Astrocyte of the cerebellum (primary cell): ENCODE measurements around the gene TMEM266.

Experiments
- DNase-seq: peaks from one replicate; pipeline ENCODE4 v3.0.0-alpha.2; 2011; ENCODE audit warnings: low read depth
- H3K4me3 ChIP-seq: 2 replicates; pipeline ENCODE4 v1.5.1; 2011; ENCODE audit warnings: mild to moderate bottlenecking, low read depth, low read length, moderate library complexity
- in situ Hi-C: cut with HindIII; loops from 2 replicates; pipeline ENCODE4 v1.10.0; 2017; ENCODE audit warnings: low sequenced_read_pairs
- TF ChIP-seq, protein P1 (sequence below): IDR thresholded peaks from 2 replicates; pipeline ENCODE4 v1.5.1; 2012; ENCODE audit warnings: low read length, low read depth, moderate library complexity, mild to moderate bottlenecking; ENCODE audit errors: missing control alignments

Gene TMEM266

DNA sequence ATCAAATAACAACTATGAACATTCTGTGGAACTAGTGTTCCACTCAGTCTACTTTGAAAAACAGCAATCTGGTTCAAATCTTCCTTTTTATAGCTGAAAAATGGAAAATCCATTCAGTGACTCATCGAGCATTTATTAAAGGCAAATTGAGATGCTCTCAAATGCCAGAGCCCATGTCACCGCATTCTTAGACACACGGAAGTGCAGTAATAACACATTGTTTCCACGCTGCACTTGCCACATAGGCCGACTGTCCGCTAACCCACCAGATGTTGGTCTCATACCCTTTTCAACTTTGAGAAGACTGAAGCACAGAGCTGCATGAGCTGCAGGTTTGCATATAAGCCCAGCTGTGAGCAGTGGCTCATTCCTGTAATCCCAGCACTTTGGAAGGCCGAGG lies 95.9 kb downstream of the TMEM266 start:
- DNase-seq, result no peak
- no peak overlapping the region for H3K4me3 ChIP-seq
- in situ Hi-C loops, result no loop called here
- TF ChIP-seq, protein P1, sequence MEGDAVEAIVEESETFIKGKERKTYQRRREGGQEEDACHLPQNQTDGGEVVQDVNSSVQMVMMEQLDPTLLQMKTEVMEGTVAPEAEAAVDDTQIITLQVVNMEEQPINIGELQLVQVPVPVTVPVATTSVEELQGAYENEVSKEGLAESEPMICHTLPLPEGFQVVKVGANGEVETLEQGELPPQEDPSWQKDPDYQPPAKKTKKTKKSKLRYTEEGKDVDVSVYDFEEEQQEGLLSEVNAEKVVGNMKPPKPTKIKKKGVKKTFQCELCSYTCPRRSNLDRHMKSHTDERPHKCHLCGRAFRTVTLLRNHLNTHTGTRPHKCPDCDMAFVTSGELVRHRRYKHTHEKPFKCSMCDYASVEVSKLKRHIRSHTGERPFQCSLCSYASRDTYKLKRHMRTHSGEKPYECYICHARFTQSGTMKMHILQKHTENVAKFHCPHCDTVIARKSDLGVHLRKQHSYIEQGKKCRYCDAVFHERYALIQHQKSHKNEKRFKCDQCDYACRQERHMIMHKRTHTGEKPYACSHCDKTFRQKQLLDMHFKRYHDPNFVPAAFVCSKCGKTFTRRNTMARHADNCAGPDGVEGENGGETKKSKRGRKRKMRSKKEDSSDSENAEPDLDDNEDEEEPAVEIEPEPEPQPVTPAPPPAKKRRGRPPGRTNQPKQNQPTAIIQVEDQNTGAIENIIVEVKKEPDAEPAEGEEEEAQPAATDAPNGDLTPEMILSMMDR, result no peak

DNA sequence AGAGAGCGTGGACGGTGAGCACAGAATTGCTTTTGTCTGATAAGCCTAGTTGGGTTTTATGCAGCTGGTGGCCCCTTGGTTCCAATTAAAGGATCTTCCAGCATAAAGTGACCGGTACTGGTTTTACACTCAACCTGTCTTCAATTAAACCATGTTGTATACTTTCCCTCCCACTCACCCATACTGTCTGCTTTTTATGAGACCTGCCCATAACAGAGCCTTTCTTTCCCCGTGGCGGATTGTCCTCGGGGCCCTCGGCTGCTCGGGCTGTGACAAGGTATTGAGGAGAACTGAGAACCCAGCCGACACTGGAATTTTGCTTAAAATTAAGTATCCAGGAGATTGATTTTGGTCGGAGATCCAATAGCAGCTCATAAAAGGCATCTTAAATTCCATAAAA lies 98.4 kb downstream of the TMEM266 start:
- TF ChIP-seq, protein P1, result no peak
- in situ Hi-C loops, result no loop called here
- DNase-seq, result no peak
- H3K4me3 ChIP-seq, result no peak overlapping the region

DNA sequence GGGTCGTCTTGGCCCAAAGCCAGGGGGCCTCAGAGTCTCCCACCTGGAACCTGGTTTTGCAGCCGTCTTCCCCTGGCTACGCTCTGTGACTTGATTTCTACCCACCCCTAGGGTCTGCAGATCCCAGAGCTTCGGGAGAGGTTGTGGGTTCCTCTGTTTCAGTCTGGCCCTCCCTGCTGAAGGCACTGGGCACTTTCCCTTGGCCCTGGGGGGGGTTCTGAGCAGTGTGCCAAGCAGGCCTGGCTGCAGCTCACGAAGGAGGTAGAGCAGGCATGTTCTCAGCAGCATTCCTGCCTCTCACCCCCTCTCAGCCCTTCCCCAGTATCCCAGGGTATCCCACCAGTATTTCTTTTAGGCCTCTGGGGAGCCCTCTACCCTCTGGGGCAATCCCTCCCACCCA lies 99.0 kb downstream of the TMEM266 start:
- H3K4me3 ChIP-seq, result no peak overlapping the region
- TF ChIP-seq, protein P1, result no peak
- in situ Hi-C loops, result no loop called here
- DNase-seq, result no peak

DNA sequence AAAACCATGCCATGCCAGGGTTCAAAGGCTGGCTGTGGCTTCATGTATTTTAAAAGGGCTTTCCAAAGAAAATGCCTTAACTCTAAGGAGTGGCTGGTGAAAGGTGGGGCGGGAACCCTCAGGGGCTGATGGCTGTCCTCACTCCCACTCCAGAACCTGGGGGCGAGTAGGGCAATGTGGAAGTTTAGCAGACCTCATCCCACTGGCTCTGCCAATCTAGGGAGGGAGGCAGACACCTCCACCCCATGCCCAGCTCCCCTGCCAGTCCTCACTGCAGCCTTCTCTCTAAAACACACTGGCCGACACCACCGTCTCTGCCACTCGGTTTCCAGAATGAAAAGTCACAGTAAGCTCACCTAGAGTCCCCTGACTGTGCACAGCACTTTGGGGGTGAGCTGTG lies 99.5 kb downstream of the TMEM266 start:
- TF ChIP-seq, protein P1, result no peak
- in situ Hi-C loops, result no loop called here
- no peak for DNase-seq
- no peak overlapping the region for H3K4me3 ChIP-seq

DNA sequence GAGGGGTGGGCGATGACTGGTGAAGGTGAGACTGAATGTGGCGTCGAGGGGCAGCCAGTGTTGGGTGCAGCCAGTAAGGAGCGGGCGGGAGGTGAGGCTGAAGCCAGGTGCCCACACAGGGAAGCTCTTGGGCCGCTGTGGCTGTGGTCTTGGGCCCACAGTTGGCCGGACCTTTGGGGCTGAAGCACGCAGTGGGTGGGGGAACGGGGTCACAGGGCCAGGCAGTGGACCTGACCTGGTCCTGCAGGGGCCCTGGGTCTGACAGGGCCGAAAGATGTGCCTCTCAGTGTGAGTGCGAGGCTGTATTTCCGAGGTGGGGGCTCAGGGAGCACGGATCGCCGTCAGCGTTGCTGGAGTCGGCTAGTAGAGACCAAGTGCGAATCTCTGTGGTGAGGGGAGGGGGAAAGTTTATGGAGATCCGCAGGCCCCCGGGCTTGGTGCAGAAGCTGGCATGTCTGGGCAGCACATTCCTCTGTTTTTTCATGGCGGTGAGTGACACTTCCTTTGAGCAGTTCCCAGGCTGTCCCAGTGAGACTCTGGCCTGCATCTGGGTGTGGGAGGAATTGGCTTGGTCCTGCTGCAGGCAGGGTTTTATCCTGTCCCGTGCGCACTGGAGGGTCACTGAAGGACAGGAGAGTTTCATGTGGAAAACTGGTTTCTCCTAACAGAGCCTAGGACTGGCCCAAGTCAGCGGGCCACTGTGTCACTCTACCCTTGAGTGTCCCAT lies 100.8 kb downstream of the TMEM266 start:
- no peak for DNase-seq
- in situ Hi-C loops, result no loop called here
- H3K4me3 ChIP-seq, result no peak overlapping the region
- TF ChIP-seq, protein P1, result no peak

DNA sequence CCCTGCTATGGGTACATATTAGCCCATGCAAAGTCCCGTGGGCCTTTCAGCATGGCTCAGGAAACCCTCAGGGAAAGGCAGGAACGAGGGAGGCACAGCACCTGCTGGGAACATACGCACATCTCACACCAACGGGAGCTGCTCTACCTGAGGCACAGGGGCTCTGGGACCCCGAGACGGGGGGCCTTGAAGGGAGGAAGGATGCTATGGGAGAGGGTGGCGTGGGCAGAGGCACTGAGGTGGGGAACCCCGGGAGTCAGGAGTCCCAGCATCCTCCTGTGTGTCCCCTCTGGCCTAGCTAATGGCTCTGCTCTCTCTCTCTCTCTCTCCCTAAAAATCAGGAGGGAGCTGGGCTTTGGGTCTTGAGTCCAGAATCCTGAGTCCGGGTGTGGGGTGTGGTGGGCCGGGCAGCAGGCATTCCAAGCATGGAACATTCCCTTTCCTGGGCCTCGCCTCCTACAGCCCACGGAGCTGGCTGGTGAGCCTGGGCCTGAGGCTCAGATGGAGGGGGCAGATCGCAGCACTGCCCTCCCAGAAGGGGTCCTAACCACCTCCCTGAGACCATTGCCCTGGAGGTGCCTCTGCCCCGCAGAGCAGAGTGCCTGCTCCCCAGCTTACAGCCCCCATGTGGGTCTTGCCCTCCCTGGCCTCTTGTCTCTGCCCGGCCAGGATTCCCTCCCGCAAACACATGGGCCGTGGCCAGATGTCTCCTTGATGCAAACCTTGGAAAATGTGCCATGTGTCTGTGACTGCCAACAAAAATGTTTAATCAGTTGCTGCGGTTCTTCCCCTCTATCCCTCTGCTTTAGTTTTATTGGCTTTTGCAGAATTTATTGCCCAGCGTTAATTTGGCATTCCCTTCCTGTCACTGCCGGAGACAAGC lies 101.6 kb downstream of the TMEM266 start:
- no peak for DNase-seq
- TF ChIP-seq, protein P1, result no peak
- H3K4me3 ChIP-seq, result no peak overlapping the region
- in situ Hi-C loops, result no loop called here
